ENCODE results near the gene ZXDC.

The ZXDC gene, protein sequence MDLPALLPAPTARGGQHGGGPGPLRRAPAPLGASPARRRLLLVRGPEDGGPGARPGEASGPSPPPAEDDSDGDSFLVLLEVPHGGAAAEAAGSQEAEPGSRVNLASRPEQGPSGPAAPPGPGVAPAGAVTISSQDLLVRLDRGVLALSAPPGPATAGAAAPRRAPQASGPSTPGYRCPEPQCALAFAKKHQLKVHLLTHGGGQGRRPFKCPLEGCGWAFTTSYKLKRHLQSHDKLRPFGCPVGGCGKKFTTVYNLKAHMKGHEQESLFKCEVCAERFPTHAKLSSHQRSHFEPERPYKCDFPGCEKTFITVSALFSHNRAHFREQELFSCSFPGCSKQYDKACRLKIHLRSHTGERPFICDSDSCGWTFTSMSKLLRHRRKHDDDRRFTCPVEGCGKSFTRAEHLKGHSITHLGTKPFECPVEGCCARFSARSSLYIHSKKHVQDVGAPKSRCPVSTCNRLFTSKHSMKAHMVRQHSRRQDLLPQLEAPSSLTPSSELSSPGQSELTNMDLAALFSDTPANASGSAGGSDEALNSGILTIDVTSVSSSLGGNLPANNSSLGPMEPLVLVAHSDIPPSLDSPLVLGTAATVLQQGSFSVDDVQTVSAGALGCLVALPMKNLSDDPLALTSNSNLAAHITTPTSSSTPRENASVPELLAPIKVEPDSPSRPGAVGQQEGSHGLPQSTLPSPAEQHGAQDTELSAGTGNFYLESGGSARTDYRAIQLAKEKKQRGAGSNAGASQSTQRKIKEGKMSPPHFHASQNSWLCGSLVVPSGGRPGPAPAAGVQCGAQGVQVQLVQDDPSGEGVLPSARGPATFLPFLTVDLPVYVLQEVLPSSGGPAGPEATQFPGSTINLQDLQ

DNA sequence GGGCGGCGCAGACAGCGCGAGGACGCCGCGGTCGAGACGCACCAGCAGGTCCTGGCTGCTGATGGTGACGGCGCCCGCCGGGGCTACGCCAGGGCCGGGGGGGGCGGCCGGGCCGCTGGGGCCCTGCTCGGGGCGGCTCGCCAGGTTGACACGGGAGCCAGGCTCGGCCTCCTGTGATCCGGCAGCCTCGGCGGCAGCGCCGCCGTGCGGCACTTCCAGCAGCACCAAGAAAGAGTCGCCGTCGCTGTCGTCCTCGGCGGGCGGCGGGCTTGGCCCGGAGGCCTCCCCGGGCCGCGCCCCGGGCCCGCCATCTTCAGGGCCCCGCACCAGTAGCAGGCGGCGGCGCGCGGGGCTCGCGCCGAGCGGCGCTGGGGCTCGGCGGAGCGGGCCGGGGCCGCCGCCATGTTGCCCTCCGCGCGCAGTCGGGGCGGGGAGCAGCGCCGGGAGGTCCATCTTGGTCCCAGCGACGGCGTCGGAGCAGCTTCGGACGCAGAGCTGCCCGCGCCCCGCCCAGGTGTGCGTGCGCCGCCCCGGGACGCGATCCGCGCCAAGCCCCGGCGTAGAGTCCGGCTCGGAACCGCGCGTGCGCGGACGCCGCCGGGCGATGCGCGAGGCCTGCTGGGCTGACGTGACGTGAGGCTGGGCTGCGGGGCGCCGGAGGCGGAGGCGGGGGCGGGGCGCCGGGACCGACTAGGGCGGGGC, at the start of gene ZXDC:
TSS of gene ZXDC (minus strand) at position 479 of the 702 bp plus-strand sequence. CDS start at position 453, 26 bp downstream.
- ATAC-seq = peak; percentile 84 to 90

DNA sequence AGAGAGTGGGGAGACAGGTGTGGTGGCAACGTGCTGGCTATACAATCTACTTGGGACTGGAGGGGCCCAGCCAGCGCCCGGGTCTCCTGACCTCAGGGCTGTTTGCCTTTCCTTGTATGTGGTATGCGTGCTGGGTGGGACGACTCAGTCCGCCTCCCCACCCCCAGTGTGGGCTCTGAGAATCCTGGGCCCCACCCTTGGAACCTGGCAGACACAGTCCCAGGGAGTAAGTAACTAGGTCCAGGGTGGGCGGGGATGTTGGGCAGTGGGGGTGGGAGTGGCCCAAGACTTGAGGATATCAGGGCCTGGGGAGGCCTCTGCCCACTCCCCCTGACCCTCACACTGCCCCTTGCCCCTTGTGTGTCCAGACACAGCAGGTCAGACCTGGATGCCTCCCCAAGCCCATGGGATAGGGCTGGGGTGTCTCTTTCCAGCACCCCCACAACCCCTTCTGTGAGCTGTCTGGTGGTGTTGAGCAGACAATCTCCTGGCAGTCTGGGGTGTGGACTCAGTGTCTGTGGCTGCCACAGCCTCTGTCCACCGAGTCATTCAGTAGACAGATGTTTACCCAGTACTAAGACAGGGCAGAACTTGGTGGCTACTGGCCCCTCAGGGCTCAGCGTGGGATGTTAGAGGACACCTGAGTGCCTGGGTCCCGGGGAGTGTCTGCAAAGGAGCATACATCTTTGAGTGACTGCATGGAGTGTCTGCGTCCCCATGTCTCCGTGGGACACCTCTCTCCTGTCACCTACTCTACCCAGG, 49.6 kb upstream of the ZXDC start:
- no peak for ATAC-seq

DNA sequence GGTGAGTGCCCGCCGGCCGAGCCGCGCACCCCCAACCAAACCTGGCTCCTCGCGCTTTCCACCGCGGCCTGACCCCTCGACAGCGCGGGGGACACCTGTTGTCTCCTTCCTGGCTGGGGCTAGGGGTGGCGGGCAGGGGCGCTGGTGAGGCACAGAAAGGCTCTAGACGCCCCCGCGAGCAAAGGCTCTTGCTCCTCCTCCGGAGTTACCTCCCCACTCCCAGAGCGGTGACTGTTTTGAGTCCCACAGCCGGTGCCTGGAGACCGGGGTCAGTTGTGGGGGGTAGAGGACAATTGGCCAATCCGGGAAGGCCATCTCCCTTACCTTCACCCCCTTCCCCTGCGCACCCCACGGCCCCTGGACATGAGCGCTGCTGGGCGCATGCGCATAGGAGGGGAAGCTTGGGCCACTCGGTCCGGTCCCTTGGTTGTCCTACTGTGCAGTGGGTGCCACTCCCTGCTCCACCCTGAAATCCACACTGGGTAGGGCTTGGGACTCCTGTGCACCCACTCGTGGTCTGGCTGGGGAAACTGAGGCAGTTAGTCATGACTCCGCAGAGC, 48.8 kb upstream of the ZXDC start:
- ATAC-seq = no peak

DNA sequence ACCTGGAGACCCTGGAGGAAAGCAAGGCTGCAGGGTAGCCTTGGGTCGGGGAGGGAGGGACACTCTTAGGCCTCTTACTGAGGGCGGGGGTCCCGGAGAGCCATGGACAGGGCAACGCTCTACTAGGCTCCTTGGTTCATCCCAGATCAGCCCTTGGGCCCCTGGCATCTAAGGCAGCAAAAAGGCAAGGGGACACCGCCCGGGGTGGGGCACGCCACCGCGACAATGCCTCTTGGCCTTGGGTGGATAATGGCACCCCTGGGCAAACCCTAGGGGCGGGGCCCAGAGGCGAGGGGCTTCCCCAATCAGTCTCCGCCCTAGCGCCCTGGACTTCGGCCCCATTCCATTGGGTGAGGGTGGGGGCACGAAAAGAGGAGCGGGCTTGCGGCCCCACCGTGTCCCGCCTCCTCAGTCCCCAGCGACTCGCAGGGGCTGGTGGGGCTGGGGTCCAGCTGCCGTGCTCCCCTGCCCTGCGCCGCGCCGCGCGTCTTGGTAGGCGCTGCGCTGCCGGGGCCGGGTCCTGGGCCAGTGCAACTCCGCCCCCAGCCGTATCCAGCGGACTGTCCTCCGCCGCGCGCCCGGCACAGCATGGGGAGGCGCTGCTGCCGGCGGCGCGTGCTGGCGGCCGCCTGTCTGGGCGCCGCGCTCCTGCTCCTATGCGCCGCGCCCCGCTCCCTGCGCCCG, 48.2 kb upstream of the ZXDC start, which contains the start of gene CHST13:
TSS of gene CHST13 (plus strand) at position 411 of the 684 bp plus-strand sequence. CDS start at position 589, 178 bp downstream.
- no peak for ATAC-seq

DNA sequence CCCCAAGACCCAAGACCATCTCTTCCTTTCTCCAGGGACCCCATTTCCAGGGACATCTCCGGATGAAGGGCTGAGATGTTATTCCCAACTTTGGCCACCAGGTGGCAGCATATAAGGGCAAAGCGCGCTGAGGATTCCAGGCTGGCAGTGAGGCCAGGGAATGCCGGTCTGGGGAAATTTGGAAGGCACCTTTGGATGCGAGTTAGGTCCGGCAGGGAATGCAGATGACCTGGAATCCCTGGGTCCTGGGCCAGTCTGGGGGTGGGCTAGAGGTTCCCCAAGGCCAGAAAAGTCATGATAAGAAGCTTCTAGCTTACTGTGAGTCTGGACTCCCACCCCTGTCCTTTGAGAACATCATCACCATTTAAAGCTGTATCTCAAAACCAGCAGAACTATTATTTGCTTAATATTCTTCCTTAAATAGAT, 46.7 kb upstream of the ZXDC start:
- ATAC-seq = no peak

DNA sequence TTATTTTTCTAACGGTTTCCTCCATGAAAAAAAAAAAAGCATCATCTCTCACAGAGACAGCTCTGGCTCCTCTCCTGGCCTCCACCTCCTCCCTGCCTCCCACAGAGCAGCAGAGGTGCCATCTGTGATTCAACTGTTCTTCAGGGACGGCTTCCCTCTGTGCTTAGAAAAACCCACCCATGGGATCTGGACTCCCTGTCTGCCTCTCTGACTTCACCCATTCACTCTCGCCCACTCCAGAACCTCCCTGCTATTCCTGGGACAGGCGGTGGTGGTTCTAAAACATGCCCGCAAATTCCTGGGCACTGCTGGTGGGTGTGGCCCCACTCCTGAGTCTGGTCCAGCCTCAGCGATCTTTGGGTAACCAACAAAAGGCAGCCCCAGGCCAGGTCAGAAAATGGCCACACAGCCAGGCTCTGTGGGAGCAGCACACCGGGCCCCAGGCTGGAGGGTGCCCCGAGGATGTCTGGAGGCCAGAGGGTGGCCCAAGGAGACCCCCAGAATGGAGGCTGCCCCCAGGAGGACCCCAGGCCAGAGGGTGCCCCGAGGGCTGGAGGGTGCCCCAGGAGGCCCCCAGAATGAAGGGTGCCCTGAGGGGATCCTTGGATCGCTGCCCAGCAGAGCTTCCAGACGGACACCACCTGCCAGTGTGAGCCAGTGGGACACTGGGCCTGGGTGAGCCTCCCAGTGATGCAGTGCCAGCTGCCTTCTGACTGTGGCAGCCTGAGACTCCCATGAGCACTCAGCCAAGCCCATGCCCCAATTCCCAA, 45.6 kb upstream of the ZXDC start:
- ATAC-seq = no peak

DNA sequence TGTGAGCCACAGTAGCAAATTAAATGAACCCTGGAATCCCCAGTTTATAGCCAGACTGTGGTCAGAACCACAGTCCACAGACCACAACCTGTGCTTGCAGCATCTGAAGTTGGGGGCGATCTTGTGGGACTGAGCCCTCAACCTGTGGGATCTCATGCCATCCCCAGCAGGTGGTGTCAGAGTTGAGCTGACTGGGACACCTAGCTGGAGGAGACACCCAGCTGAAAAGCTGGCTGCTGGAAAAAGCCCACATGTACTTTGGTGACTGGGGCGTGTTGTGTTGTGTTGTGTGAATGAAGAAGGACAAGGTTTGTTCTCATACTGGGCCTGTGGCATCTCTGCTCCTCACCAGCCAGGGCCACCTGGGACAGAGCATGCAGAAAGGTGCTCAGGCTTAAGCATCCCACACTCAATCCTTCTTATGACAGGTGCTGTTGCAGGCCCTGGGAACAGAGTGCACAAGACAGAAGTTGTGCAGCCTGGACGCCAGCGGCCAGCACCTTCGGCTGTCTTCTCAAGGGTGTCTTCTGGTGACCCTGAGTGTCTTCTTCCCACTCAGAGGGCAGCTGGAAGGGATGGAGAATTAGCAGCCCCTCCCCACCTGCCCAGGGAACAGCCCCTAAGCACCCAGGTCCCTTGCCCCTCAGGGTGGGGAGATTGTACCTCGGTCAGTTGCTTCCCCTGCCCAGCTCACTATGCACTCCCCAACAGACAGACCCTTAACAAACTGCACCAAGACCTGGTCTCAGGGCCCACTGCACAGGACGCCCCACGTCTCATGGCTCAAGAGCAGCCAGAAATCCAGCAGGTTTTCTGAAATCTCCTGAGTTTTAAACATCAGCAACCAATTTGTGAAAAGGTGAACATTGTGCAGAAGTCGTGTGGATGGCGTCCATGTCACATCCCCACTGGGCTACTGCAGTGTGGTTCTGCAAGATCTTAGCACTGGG, 44.1 kb upstream of the ZXDC start:
- ATAC-seq = no peak

DNA sequence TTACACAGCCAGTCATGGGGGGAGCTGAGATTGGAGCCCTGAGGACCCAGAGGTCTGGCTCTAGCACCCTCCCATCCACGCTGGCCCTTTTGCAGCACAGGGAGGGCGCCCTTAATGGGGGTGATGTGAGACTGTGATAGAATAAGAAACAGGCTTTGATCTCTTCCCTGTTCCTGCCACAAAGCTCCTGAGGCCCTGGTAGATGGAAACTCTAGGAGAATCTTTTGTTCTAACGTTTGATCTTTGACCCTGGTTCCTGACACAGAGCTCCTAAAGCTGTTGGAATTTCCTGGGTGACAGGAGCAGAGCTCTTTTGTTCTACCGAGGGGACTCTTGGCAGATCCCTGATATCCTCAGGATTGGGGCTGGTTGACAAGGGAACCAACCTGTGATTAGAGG, 43.1 kb upstream of the ZXDC start:
- ATAC-seq = no peak

DNA sequence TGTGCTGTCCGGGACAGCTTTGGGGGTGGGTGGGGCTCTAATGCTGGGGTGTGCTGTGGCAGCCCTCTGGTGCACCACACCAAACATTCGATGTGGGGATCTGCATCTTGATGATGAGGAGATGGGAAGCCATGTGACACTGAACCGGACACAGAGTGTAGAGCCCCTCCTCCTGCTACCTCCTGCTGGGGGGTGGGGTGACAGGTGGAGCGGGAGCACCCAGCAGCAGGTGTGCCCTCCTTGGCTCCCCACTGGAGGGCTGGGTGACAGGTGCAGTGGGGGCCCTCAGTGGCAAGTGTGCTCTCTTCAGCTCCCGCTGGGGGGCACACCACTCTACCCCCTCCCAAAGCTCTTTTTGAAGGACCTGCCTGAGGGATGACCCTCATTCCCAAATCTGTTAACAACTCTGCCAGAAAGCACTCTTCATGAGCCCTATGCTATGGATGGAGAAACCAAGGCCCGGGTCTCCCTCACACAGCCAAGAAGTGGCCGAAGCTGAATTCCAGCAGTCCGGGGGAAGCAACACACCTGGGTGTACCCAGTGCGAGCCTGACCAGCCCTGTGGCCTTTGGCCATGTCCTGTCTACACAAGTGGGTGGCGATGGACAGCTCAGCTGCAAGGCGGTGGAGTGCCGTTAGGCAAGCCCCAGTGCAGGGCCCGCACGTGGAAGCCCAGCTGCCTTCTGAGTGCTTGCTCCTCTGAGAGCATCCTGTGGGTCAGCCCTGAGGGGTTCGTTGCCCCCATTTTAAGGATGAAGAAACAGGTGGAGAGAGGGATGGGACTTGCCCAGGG, 42.5 kb upstream of the ZXDC start:
- no peak for ATAC-seq

DNA sequence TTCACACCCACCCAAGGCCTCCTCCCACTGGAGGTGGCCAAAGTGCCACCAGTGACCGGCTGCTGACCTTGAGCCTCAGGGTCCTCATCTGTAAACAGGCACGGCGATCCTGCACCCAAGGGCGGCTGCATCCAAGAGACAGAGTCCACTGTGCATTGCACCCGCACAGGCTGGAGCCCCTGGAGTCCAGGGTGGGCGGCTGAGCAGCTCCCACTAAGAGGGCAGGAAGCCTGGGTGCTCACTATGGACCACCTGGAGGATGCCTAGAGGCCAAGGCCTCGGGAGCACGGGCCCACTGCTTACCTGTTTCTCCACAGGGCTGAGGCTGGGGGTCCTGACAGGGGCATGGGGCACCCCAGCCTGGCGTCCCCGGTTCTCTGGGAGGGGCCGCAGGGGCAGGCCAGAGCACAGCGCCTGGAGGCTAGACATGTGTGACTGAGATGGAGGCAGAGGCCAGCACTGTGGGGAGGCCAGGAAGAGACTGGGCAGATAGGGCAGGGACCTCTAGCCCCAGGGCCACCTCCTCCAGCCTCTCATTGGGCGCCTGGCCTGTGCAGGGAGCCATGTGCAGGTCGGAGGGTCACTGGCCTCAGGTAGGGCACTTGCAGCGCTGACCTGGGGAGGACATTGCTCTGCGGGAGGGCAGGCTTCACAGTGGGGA, 41.7 kb upstream of the ZXDC start, which contains the start of gene UROC1:
TSS of gene UROC1 (minus strand) at position 483 of the 661 bp plus-strand sequence. CDS start at position 429, 54 bp downstream.
- ATAC-seq = no peak

DNA sequence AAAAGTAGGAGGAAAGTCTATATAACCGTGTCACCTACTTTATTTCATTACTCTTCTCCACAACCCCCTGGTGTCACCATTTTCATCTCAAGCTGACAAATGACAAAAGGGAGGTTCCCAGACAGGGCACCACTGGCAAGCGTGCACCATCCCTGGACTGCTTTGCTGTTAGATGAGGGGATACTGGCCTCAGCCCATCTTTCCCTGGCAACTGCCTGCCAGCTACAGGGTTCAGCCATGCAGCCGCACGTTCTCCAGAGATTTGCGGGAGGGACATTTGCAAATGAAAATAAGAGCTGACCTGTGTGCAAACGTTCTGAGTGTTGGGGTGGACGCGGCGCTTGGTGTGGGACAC, 41.2 kb upstream of the ZXDC start:
- ATAC-seq = no peak

DNA sequence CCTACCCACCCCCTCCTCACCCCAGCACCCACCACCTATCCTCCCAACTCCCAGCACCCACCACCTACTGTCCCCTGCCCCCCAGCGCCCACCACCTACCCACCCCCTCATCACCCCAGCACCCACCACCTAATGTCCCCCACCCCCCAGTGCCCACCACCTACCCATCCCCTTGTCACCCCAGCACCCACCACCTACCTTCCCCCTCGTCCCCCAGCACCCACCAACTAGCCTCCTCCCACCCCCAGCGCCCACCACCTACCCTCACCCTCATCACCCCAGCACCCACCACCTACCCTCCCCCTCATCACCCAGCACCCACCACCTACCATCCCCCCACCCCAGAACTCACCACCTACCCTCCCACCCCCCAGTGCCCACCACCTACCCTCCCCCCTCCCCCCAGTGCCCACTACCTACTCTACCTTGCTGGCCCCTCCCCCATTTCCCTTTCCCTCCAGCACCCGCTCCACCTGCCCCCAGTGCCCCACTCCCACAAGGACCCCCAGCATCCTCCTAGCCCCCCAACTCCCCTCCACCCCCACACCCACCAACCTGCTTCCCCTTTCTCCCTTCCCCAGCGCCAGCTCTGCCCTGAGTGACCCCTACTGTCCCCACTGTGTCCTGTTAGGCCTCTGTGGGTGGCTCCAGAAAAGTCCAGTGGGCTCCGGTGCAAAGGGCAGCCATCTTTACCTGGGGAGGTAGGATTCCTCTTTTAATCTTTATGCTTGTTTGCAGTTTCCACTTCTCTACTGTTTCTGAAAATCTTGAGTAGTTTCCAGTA, 40.7 kb upstream of the ZXDC start:
- ATAC-seq = no peak

DNA sequence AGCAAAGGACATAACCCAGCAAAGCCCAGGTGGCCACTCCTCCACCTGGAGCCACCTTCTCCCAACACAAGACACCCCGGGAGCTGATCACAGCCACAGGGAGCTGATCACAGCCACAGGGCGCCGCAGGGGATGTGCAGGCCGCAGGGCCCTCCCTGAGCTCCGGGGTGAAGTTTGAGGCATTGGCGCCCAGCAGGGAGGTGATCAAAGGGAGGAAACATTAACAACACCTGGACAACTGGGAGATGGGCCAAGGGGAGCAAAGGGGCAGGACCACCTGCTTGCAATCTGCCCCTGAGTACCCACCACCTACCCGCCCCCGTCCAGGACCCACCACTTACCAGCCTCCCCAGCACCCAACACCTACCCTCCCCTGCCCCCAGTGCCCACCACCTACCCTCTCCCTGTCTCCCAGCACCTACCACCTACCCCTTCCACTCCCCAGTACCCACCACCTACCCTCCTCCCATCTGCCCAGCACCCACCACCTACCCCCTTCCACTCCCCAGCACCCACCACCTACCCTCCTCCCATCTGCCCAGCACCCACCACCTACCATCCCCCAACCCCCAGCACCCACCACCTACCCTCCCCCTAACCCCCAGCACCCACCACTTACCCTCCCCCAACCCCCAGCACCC, 39.5 kb upstream of the ZXDC start:
- no peak for ATAC-seq

DNA sequence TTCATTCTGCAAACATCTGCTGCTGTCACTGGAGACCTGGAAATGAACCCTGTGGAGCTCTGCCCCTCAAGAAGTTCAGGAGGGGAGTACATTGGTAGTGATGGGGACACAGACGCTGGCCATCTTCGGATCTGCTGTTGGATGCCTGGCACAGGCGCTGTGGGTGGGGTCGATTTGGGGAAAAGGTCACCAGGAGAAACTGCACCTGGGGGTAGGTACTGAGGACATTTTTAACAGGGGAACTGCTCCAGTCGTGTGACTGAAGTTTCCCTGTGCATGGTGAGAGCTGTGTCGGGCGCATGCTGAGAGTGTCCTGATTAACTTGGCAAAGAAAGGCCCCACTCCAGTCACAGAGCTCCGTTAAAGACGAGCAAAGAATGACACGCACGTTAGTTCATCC, 38.5 kb upstream of the ZXDC start:
- ATAC-seq = no peak

DNA sequence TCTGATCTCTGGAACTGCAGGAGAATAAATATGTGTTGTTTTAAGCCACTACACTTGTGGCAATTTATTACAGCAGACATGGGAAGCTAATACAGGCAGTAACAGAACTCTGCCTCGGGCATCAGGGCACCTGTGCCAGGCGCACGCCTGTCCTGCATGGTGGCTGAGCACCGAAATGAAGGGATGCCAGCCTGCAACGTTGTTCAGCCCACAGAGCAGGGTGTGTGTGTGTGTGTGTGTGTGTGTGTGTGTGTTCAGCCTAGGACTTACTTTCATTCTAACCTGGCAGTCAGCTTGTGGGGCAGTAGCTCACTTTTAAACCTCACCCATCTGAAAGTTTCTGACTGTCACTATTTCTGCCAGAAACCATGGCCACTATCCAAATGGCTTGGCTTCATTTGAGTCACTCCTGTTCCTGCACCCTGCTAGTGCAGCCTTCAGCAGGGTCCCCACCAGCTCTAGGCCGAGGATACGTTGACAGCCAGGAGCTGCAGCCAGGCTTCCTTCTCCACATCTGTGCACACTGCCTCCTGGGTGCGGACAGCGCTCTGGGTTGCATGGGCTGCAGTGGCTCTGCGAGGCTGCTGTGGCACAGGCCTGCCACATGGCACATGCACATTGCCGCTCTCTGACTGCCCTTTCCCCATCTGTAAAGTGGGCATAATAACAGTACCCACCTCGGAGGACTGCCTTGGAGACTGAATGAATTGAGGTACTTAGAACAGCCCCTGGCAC, 37.4 kb upstream of the ZXDC start:
- ATAC-seq = no peak

DNA sequence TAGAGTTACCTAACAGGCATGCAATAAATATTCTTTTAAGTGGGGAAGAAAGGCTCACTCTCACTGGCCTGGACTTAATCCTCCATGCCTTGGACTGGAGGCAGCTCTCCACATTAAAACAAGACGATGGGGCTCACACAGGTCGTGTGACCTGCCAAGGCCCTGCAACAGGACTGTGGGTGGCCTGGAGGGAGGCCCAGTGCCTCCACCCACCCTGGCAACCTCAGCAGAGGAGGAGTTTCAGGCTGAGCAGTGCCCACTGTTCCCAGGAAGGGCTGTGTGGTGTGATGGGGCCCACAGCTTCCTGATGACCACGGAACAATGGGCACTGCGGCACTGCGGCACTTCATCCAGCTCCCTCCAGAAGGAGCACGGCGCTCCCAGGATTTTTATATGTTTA, 36.3 kb upstream of the ZXDC start:
- no peak for ATAC-seq
